Adrenal gland (tissue), 12 donors: ENCODE data around the gene CHRM1. TPM values are rescaled to one million over a fixed set of nuclear protein-coding genes. Genes with fewer than 3 reads are reported as not detected.
"Not testable (repeated sequence)": the region's sequence is repeated elsewhere in the genome, so short reads cannot be mapped to it uniquely, and the experiment has no call there.

ENCODE experiments used
- DNase-seq, 7 donors: peaks; one replicate each; pipeline ENCODE4 v3.0.0-alpha.2; 2019 to 2020
- H3K27ac ChIP-seq, 5 donors: fragments of 200-600 bp; sonication (generic) in 4 of 5; 1 replicate in 3 of 5; 2 replicates in 2 of 5; pipeline versions ENCODE4 v1.5.1 to v1.8.0; 2016 to 2020; ENCODE audit warnings: mild to moderate bottlenecking in 1 of 5
- H3K27me3 ChIP-seq: fragments of 200-600 bp; 2 replicates; pipeline ENCODE4 v1.8.0; 2021
- H3K36me3 ChIP-seq, 2 donors: fragments of 200-600 bp; replicated peaks in 1 of 2; 1 replicate in 1 of 2; 2 replicates in 1 of 2; pipeline versions ENCODE4 v1.5.1 to v1.8.0; 2018 to 2022
- H3K4me1 ChIP-seq, 2 donors: fragments of 200-600 bp; replicated peaks in 1 of 2; 1 replicate in 1 of 2; 2 replicates in 1 of 2; pipeline versions ENCODE4 v1.5.1 to v1.8.0; 2018 to 2021
- H3K4me3 ChIP-seq, 4 donors: fragments of 200-600 bp; sonication (generic) in 3 of 4; one replicate each; pipeline ENCODE4 v1.5.1; 2016 to 2018
- H3K9me3 ChIP-seq, 3 donors: fragments of 200-600 bp; sonication (generic) in 1 of 3; replicated peaks in 1 of 3; 1 replicate in 2 of 3; 2 replicates in 1 of 3; pipeline versions ENCODE4 v1.5.1 to v1.8.0; 2016 to 2021
- CTCF ChIP-seq, 6 experiments: fragments of 450-650 bp in 4 of 6; fragments of 200-600 bp in 2 of 6; sonication (generic) in 1 of 6; IDR thresholded peaks; 1 replicate in 5 of 6; 2 replicates in 1 of 6; pipeline versions ENCODE4 v1.5.1 to v1.8.0; 2016 to 2021; ENCODE audit warnings: antibody characterized with exemption in 6 of 6, mild to moderate bottlenecking in 2 of 6, moderate library complexity in 1 of 6
- POLR2A ChIP-seq, 2 donors: fragments of 450-650 bp; IDR thresholded peaks; one replicate each; pipeline ENCODE4 v1.6.1; 2017; ENCODE audit warnings: antibody characterized with exemption in 2 of 2, mild to moderate bottlenecking in 2 of 2, moderate library complexity in 1 of 2
- WGBS, 4 donors: extraction: QIAGEN DNeasy Blood & Tissue Kit in 2 of 4; methylation state at CpG; one replicate each; pipeline versions ENCODE4 v1.1.5 to v1.1.7; 2013 to 2017; 5-methylcytosine and 5-hydroxymethylcytosine counted together
- intact Hi-C, 2 donors: fragments of 100-400 bp; cut with DNase I; formaldehyde crosslinking; loops; one replicate each; pipeline versions ENCODE4 v1.14.1 to v1.15.0; 2022 to 2023
- polyA plus RNA-seq, 3 donors: library from polyadenylated mRNA; stranded (reverse); fragments of 200-250 nt in 2 of 3; fragments of 350-450 nt in 1 of 3; fragmentation: Illumina TruSeq in 1 of 3; extraction: RNeasy Lipid Tissue Mini Kit (QIAGEN cat#74804) in 1 of 3; gene quantifications; one replicate each; pipeline ENCODE4 v1.2.3, GENCODE V29; 2013 to 2014
- small RNA-seq, 2 donors: library from RNA; depleted of rRNA; stranded (forward); fragments of <200 nt; gene quantifications; one replicate each; pipeline ENCODE3, GENCODE V24; 2016
- total RNA-seq, 9 donors: library from RNA; depleted of rRNA in 4 of 9; stranded (reverse); fragments of >200 nt in 4 of 9; fragments of 120-200 nt in 1 of 9; fragmentation: NEBNext Ultra II Directional in 1 of 9; extraction: Animal tissue kit (Norgen Biotek cat#: 25700) in 1 of 9; gene quantifications; one replicate each; pipeline versions ENCODE4 v1.1.0 to v1.2.4, GENCODE V29; 2013 to 2023
- donor health status: healthy with polysubstance abuse.
- donor health status: Bipolar disorder and iron deficiency.
- donor health status: DM: yes; HTN: yes; CAD: no.
- donor health status: DM: no; HTN: no; CAD: no.
- donor health status: DM: no; HTN: no; CAD: no.
- donor health status: DM: yes; HTN: yes; CAD: no.

The CHRM1 gene
- total and polyA plus RNA-seq, 12 donors, result 0.22 to 3.8 (median 1.8) TPM; not detected in 5

- DNase-seq, result no peak
- Histone ChIP-seq H3K9me3 (no peaks in the 10 kb centered on the region), H3K27ac (no peak overlapping the region), H3K4me3 (no peak overlapping the region), H3K36me3 (no peaks in the 10 kb centered on the region), H3K27me3 (no peaks in the 10 kb centered on the region), H3K4me1 (peaks cover 3 to 4% of the 10 kb centered on the region in 2 donors)
- intact Hi-C loops, result loop anchor here (5.0 to 10.0 kb wide), 2 partner anchors 66 to 74 kb away; partner anchors contain the start of genes TMEM179B (in 1 of the 2) and TMEM223 (in 1 of the 2)
- TF ChIP-seq POLR2A (IDR thresholded peaks at IDR 0.05) (no peak), CTCF (IDR thresholded peaks at IDR 0.05) (no peak)
- WGBS, 4 donors, result 57 to 66% (median 64%) methylated on average over 5 of the region's 5 CpGs
Measured at GRCh38 chr11:62860835-62861563, 60.2 kb downstream of the CHRM1 start.

GRCh38 chr11:62859281-62859703 is 61.9 kb downstream of the CHRM1 start:
- DNase-seq, H3K27ac ChIP-seq, intact Hi-C loops, H3K9me3 ChIP-seq, H3K36me3 ChIP-seq, H3K4me3 ChIP-seq, H3K27me3 ChIP-seq: not testable (repeated sequence)
- peaks cover 4 to 13% of the 10 kb centered on the region in 2 donors for H3K4me1 ChIP-seq
- 91 to 95% (median 92%) methylated on average over 7 to 8 of the region's 8 CpGs for whole genome bisulfite sequencing, 4 donors

Small RNA genes within 50 kb of the gene (small RNA-seq; reads per million reads assigned to genes)
- 0 reads per million in 2 donors for gene RN7SL259P

Other genes starting within 250 kb of the CHRM1 start
- 10 to 100 TPM; 10.2 to 21.3 (median 15.2) TPM for gene UQCC3, start 249.7 kb downstream of the CHRM1 start, total RNA-seq
- gene UQCC3, start 249.7 kb downstream of the CHRM1 start, polyA plus RNA-seq, result 10 to 100 TPM in 2 of 3 donors, 1 to 10 TPM in 1; 2.2 to 25.7 (median 25.7) TPM
- gene LBHD1, start 249.1 kb downstream of the CHRM1 start, total RNA-seq, result 10 to 100 TPM in 3 of 9 donors, 1 to 10 TPM in 6; 1.1 to 22.0 (median 8.4) TPM
- gene LBHD1, start 249.1 kb downstream of the CHRM1 start, polyA plus RNA-seq, result 10 to 100 TPM; 16.5 to 30.4 (median 17.5) TPM
- 100 to 1,000 TPM in 6 of 9 donors, 10 to 100 TPM in 3; 81.3 to 308 (median 139) TPM for gene UBXN1, start 242.3 kb downstream of the CHRM1 start, total RNA-seq
- 100 to 1,000 TPM; 114 to 225 (median 177) TPM for gene UBXN1, start 242.3 kb downstream of the CHRM1 start, polyA plus RNA-seq
- 10 to 100 TPM in 6 of 9 donors, 1 to 10 TPM in 3; 3.1 to 29.9 (median 13.6) TPM for gene LRRN4CL, start 231.8 kb downstream of the CHRM1 start, total RNA-seq
- gene LRRN4CL, start 231.8 kb downstream of the CHRM1 start, polyA plus RNA-seq, result 1 to 10 TPM; 5.7 to 9.3 (median 6.4) TPM
- gene BSCL2, start 213.9 kb downstream of the CHRM1 start, total RNA-seq, result 100 to 1,000 TPM in 6 of 9 donors, 10 to 100 TPM in 3; 77.6 to 185 (median 108) TPM
- gene BSCL2, start 213.9 kb downstream of the CHRM1 start, polyA plus RNA-seq, result 100 to 1,000 TPM; 134 to 653 (median 440) TPM
- gene GNG3, start 213.7 kb downstream of the CHRM1 start, total RNA-seq, result 1 to 10 TPM in 3 of 9 donors, under 1 TPM in 4, not detected in 2; 0.39 to 3.2 (median 0.96) TPM
- gene GNG3, start 213.7 kb downstream of the CHRM1 start, polyA plus RNA-seq, result 10 to 100 TPM in 1 of 3 donors, 1 to 10 TPM in 2; 4.1 to 15.7 (median 6.4) TPM
- 10 to 100 TPM in 8 of 9 donors, 1 to 10 TPM in 1; 9.6 to 34.5 (median 17.6) TPM for gene HNRNPUL2, start 193.9 kb downstream of the CHRM1 start, total RNA-seq
- 10 to 100 TPM; 23.8 to 40.2 (median 38.1) TPM for gene HNRNPUL2, start 193.9 kb downstream of the CHRM1 start, polyA plus RNA-seq
- 10 to 100 TPM; 10.7 to 45.0 (median 27.0) TPM for gene TTC9C, start 192.9 kb downstream of the CHRM1 start, total RNA-seq
- gene TTC9C, start 192.9 kb downstream of the CHRM1 start, polyA plus RNA-seq, result 10 to 100 TPM; 36.7 to 93.9 (median 46.3) TPM
- gene ZBTB3, start 167.2 kb downstream of the CHRM1 start, total RNA-seq, result 10 to 100 TPM in 6 of 9 donors, 1 to 10 TPM in 3; 6.9 to 19.5 (median 13.6) TPM
- 1 to 10 TPM; 3.0 to 5.6 (median 3.3) TPM for gene ZBTB3, start 167.2 kb downstream of the CHRM1 start, polyA plus RNA-seq
- gene POLR2G, start 159.8 kb downstream of the CHRM1 start, total RNA-seq, result 100 to 1,000 TPM in 1 of 9 donors, 10 to 100 TPM in 8; 58.2 to 195 (median 79.8) TPM
- 100 to 1,000 TPM in 2 of 3 donors, 10 to 100 TPM in 1; 67.6 to 109 (median 108) TPM for gene POLR2G, start 159.8 kb downstream of the CHRM1 start, polyA plus RNA-seq
- 10 to 100 TPM; 18.3 to 42.3 (median 25.9) TPM for gene TAF6L, start 150.0 kb downstream of the CHRM1 start, total RNA-seq
- 10 to 100 TPM; 10.8 to 98.1 (median 41.2) TPM for gene TAF6L, start 150.0 kb downstream of the CHRM1 start, polyA plus RNA-seq
- gene TMEM179B, start 134.0 kb downstream of the CHRM1 start, total RNA-seq, result 100 to 1,000 TPM in 3 of 9 donors, 10 to 100 TPM in 6; 55.4 to 217 (median 72.6) TPM
- gene TMEM179B, start 134.0 kb downstream of the CHRM1 start, polyA plus RNA-seq, result 10 to 100 TPM; 37.2 to 97.7 (median 66.6) TPM
- 10 to 100 TPM; 12.6 to 49.1 (median 24.7) TPM for gene TMEM223, start 129.4 kb downstream of the CHRM1 start, total RNA-seq
- 10 to 100 TPM; 32.0 to 41.3 (median 32.5) TPM for gene TMEM223, start 129.4 kb downstream of the CHRM1 start, polyA plus RNA-seq
- gene NXF1, start 115.9 kb downstream of the CHRM1 start, total RNA-seq, result 100 to 1,000 TPM in 1 of 9 donors, 10 to 100 TPM in 8; 32.8 to 134 (median 58.8) TPM
- gene NXF1, start 115.9 kb downstream of the CHRM1 start, polyA plus RNA-seq, result 100 to 1,000 TPM in 2 of 3 donors, 10 to 100 TPM in 1; 87.0 to 274 (median 231) TPM
- 10 to 100 TPM; 22.2 to 59.9 (median 37.3) TPM for gene STX5, start 89.3 kb downstream of the CHRM1 start, total RNA-seq
- gene STX5, start 89.3 kb downstream of the CHRM1 start, polyA plus RNA-seq, result 10 to 100 TPM; 19.7 to 52.4 (median 22.4) TPM
- gene TEX54, start 88.5 kb downstream of the CHRM1 start, total RNA-seq, result not detected
- gene TEX54, start 88.5 kb downstream of the CHRM1 start, polyA plus RNA-seq, result 1 to 10 TPM in 1 of 3 donors, under 1 TPM in 1, not detected in 1; 0.27 to 1.4 TPM
- gene WDR74, start 81.8 kb downstream of the CHRM1 start, total RNA-seq, result 10 to 100 TPM; 21.7 to 58.0 (median 37.9) TPM
- gene WDR74, start 81.8 kb downstream of the CHRM1 start, polyA plus RNA-seq, result 100 to 1,000 TPM in 2 of 3 donors, 10 to 100 TPM in 1; 35.4 to 119 (median 102) TPM
- gene SLC3A2, start 40.5 kb downstream of the CHRM1 start, total RNA-seq, result 100 to 1,000 TPM; 103 to 398 (median 170) TPM
- 100 to 1,000 TPM; 123 to 221 (median 155) TPM for gene SLC3A2, start 40.5 kb downstream of the CHRM1 start, polyA plus RNA-seq
- not detected for gene SLC22A6, start 63.6 kb upstream of the CHRM1 start, total RNA-seq
- not detected for gene SLC22A6, start 63.6 kb upstream of the CHRM1 start, polyA plus RNA-seq
- gene SLC22A8, start 94.5 kb upstream of the CHRM1 start, total RNA-seq, result not detected
- gene SLC22A8, start 94.5 kb upstream of the CHRM1 start, polyA plus RNA-seq, result not detected
- not detected for gene SLC22A24, start 222.9 kb upstream of the CHRM1 start, total RNA-seq
- gene SLC22A24, start 222.9 kb upstream of the CHRM1 start, polyA plus RNA-seq, result not detected